ENCODE results near the gene PSD. TPM values are rescaled to one million over a fixed set of nuclear protein-coding genes. Genes with fewer than 3 reads are reported as not detected.

PSD gene
- total RNA-seq, 2 donors from 2014 or later = 8.6 to 11.7 TPM

DNA sequence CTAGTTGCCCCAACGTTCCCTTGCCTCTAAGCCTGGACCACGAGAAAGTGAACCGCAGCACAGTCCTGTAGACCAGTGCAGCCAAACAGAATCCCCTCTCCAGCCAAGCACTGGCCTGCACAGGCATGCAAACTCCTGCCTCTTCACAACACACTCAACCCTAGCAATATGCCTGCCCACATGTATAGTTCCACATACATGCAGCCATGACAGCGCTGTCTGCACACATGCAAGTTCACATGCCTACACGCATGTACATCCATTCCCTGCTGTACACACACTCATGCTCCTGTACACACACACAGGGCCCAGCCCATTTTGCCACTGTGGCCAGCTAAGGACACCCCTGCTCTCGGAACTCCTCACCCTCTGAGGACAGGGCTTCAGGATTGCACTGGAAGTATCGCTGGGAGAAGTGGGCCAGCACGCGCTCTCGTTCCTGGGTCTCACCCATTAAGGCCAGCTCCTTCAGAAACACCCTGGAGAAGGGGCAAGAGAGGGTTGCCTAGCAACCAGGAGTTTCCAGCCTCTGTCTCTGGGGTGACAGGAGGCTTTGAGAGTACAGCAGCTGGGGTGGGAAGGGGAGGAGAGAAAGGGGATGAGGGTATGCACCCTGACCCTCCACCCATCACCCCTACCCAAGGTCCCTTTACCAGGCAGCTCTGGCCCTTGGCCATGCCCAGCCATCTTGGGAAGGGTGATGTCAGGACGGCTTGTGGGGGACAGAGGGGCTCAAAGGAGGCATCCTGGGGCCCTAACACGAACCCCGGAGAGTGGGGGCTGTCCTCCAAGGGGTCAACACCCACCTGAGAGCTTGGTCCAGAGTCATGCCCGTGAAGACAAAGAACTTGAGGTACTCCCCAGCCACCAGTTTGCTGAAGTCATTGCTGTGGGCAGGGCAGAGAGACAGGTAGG is 7.0 kb downstream of the PSD start:
- H3K4me1 Mint-ChIP-seq (ENCODE audit: low read depth) = peaks cover 53% of the 10 kb centered on the region
- no peaks in the 10 kb centered on the region for H3K9me3 Mint-ChIP-seq
- peak overlapping the region; percentile 71 to 87 for H3K4me3 Mint-ChIP-seq
- H3K27ac Mint-ChIP-seq = peak overlapping the region; percentile 14
- H3K27me3 Mint-ChIP-seq (ENCODE audit: low read depth) = peaks cover 7% of the 10 kb centered on the region
- no peak for DNase-seq
- H3K36me3 Mint-ChIP-seq (ENCODE audit: insufficient read depth in 2 of 2) = peaks cover 0 to 2% of the 10 kb centered on the region in 2 donors
- ATAC-seq (replicated peaks in 1 of 2) = no peak

DNA sequence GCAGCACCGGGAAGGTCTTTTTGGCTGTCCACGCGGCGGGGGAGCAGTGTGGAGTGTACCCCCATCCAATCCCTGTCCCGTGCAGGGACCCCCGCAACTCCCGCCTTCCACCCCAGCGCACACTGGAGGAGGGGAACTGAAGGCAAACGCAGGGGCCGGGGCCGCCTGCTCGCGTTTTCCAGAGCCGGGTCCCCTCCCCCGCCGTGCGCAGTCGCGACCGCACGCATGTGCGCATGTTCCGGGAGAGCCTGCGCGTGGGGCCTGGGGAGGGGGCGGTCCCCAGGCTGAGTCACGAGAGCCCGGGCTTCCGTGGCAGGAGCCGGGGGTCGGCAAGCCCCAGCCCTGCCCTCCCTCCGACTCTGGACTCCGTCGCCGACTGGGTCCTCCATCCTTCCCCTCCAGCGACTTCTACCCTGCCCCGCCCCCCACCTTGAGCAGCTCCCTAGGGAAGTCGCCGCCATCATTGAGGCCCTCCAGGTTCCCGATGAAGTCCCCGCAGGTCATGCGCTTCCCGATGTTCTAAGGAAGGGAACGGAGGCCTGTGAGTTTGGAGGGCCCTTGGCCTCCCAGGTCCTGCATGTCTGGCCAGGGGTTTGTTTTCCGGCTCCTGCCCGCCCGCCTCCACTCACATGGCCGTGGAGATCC is 8.0 kb downstream of the PSD start:
- Mint-ChIP-seq H3K4me3 (peak overlapping the region; percentile 71 to 87), H3K4me1 (ENCODE audit: low read depth) (peaks cover 63% of the 10 kb centered on the region), H3K27me3 (ENCODE audit: low read depth) (peaks cover 7% of the 10 kb centered on the region), H3K36me3 (ENCODE audit: insufficient read depth in 2 of 2) (peaks cover 0 to 2% of the 10 kb centered on the region in 2 donors), H3K27ac (peak overlapping the region; percentile 14), H3K9me3 (no peaks in the 10 kb centered on the region)
- DNase-seq (peak; percentile 72 to 73), ATAC-seq (replicated peaks in 1 of 2) (peak; percentile 29 to 30)

DNA sequence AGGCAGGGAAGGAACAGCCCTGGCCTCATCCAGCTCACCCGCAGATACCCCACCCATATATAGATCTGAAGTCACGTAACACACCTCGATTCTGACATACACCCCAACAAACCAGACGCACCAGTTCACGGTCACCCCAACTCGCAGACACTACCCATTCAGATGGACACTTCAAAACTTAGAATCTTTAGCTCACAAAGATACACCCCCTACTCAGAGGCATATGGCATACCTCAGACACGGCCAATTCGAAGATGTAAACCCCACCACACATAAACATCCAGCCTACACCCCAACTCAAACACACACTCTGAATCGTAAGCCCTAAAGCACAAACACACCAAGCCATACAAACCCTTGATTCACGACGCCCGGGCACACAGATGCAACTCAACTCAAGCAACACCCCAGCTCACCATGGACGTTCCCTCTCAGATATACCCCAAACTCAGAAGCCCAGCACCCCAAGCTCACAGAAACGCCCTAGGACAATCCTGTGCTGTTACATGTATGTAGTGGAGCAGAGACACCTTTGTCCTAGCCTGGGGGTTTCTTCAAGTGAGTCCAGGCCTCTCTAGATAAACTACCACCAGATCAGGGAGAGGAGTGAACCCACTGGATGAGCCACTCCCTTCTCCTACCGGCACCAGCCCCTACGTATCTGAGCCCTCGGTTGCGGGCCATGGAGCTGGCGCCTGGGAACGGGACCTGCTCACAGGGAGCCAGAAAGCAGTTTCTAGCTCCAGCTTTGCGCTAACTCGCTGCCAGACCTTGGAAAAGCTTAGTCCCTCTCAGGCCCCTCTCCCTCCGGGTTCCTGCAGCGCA is 8.8 kb downstream of the PSD start:
- Mint-ChIP-seq H3K36me3 (ENCODE audit: insufficient read depth in 2 of 2) (peaks cover 0 to 2% of the 10 kb centered on the region in 2 donors), H3K4me1 (ENCODE audit: low read depth) (peaks cover 71% of the 10 kb centered on the region), H3K27ac (peak overlapping the region; percentile 9), H3K4me3 (peak overlapping the region; percentile 71 to 87), H3K9me3 (no peaks in the 10 kb centered on the region), H3K27me3 (ENCODE audit: low read depth) (peaks cover 7% of the 10 kb centered on the region)
- no peak for DNase-seq
- ATAC-seq (replicated peaks in 1 of 2) = no peak

DNA sequence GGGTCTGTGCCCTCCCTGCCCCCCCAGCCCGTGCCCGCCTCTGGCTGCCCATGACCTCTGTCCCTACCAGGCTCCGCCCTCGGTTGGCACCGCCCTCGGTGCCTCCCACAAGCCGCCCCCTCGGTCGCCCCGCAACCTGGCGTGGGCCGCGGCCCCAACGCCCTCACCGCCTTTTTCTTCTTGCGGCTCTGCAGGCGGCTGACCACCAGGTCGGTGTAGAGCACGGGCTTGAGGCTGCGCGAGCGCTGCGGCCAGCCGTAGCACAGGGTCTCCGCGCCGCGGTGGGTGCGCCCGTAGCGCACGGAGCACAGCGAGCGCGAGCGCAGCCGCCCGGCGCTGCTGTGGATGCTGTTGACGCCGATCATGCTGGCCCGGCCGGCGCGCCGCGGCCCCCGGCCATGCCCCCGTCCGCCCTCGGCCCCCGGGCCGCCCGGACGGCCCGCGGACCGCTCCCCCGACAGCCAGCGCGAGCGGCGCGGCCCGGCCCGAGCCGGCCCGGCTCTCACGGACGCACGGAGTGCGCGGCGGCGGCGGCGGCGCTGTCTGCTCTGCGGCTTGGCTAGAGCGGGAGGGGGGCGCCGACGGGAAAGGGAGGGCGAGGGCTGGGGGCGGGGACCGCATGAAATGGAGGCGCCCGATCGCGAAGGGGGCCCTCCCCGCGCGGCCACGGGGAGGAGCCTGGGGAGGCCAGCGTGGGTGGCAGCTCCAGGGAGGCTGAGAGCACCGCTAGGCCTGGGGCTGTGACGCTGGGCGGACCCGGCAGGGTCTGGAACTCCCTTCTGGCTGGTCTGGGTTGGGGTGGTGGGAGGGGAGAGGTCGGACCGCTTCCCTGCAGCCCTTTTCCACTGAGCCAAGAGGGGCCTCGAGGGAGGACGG is 9.6 kb downstream of the PSD start:
- Mint-ChIP-seq H3K36me3 (ENCODE audit: insufficient read depth in 2 of 2) (peaks cover 0 to 2% of the 10 kb centered on the region in 2 donors), H3K4me3 (peak overlapping the region; percentile 71 to 87), H3K27me3 (ENCODE audit: low read depth) (peaks cover 7% of the 10 kb centered on the region), H3K9me3 (no peaks in the 10 kb centered on the region), H3K27ac (no peak overlapping the region), H3K4me1 (ENCODE audit: low read depth) (peaks cover 71% of the 10 kb centered on the region)
- peak; percentile 70 to 74 for ATAC-seq (replicated peaks in 1 of 2)
- peak; percentile 86 to 91 for DNase-seq

DNA sequence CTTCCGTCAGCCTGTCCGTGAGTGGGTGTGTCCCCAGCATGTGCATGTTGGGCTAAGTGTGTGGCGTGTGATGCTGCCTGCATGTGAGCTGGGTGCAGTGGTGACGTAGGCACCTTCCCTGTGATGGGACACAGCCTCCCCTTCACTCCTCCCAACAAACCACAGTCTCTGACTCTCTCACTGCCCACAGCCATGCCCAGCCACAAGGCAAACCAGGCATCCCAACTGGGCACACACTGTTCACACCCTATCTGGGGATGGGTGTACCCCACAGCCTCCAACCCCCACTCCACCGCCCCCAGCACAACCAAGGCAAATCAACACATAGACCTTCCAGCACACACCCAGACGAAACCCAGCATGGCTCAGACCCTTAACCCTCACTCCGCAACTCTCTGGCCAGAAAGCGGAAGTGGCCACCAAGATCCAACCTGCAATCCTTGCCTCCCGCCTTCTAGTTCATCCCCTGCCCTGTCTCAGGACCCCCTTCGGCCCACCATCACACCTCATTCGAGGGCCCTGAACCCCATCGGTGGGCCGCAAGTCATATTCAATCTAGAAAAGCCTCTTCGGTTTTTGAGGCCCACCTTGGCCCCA is 10.4 kb downstream of the PSD start:
- DNase-seq = peak in 1 of 2 donors; percentile 40
- peak overlapping the region; percentile 48 for H3K27ac Mint-ChIP-seq
- H3K36me3 Mint-ChIP-seq (ENCODE audit: insufficient read depth in 2 of 2) = peaks cover 0 to 2% of the 10 kb centered on the region in 2 donors
- H3K4me1 Mint-ChIP-seq (ENCODE audit: low read depth) = peaks cover 69% of the 10 kb centered on the region
- peaks cover 7% of the 10 kb centered on the region for H3K27me3 Mint-ChIP-seq (ENCODE audit: low read depth)
- peak; percentile 6 to 7 for ATAC-seq (replicated peaks in 1 of 2)
- peak overlapping the region; percentile 67 to 83 for H3K4me3 Mint-ChIP-seq
- no peaks in the 10 kb centered on the region for H3K9me3 Mint-ChIP-seq

DNA sequence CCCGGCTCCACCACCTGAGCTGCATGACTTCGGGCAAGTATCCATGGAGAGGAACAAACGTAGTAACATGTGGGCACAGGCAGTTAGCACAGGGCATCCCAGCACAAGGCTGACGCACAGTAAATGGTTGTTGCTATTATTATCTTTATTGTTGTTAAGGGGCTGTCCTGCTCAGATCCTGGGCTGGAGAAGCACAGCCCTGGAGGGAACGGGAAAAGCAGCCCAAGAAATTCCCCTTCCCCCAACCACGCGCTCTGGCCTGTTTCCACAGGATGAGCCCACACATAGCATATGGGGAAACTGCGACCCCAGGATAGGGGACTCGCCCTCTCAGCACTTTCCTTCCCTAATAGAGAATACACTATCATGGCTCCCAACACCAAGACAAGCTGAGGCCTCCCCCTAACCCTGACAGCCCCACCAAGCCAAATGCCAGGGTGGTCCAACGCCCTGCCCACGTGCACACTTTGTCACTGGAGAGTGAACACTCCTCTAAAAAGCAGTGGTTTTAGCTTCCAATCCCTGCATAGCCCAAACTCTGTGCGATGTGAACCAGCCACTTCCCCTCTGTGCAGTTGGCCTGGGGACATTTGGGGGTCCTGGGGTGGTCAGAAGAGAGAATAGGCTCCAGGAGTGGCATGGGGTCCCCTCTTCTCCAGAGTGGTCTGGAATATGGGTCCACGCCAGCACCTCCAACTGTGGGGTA is 11.0 kb downstream of the PSD start:
- no peak overlapping the region for H3K27ac Mint-ChIP-seq
- peaks cover 7% of the 10 kb centered on the region for H3K27me3 Mint-ChIP-seq (ENCODE audit: low read depth)
- H3K4me3 Mint-ChIP-seq = peak overlapping the region; percentile 67 to 83
- DNase-seq = no peak
- H3K9me3 Mint-ChIP-seq = no peaks in the 10 kb centered on the region
- peaks cover 62% of the 10 kb centered on the region for H3K4me1 Mint-ChIP-seq (ENCODE audit: low read depth)
- peaks cover 0 to 2% of the 10 kb centered on the region in 2 donors for H3K36me3 Mint-ChIP-seq (ENCODE audit: insufficient read depth in 2 of 2)
- no peak for ATAC-seq (replicated peaks in 1 of 2)

DNA sequence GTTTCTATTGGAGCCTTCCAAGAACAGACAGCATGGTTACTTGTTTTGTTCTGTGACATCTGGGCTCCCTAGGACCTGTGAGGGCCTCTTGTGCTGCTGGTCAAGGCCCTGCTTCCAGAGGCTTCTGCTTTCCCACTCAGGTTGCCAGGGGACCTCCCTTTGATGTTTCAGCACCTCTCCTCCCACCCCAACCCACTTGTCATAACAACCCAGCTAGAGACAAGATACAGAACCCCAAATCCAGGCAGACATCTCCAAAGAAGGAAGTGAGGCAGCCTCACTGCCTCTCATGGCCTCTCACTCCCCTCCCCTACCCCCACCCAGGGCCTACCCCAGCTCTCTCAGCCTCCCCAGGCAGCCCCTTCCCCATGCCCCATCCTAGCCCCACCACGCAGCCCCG is 11.8 kb downstream of the PSD start:
- no peak for DNase-seq
- Mint-ChIP-seq H3K27ac (no peak overlapping the region), H3K4me1 (ENCODE audit: low read depth) (peaks cover 58% of the 10 kb centered on the region), H3K9me3 (no peaks in the 10 kb centered on the region), H3K36me3 (ENCODE audit: insufficient read depth in 2 of 2) (peaks cover 0 to 2% of the 10 kb centered on the region in 2 donors), H3K4me3 (no peak overlapping the region), H3K27me3 (ENCODE audit: low read depth) (peaks cover 7% of the 10 kb centered on the region)
- ATAC-seq (replicated peaks in 1 of 2) = no peak

DNA sequence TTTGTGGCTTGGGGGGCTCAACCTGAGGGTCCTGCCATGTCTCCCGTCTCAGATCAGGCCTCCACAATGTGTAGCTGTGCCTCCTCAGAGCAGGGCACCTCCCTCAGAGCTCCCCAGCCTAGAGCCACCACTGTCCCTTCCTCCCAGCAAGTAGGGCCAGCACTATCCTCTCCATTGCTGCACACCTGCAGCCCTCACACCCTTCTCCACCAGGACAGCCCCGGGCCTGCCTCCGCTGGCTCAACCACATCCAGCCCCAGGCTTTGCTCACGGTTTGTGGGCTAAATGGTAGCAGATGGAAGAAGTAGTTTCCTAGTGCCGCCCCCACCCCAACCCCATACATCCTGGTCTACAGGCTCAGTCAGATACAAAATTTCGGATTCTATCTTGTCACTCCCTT is 13.0 kb downstream of the PSD start:
- DNase-seq (no peak), ATAC-seq (replicated peaks in 1 of 2) (no peak)
- Mint-ChIP-seq H3K4me3 (no peak overlapping the region), H3K36me3 (ENCODE audit: insufficient read depth in 2 of 2) (peaks cover 0 to 2% of the 10 kb centered on the region in 2 donors), H3K9me3 (no peaks in the 10 kb centered on the region), H3K27me3 (ENCODE audit: low read depth) (peaks cover 7% of the 10 kb centered on the region), H3K27ac (peak overlapping the region; percentile 62), H3K4me1 (ENCODE audit: low read depth) (peaks cover 46% of the 10 kb centered on the region)

DNA sequence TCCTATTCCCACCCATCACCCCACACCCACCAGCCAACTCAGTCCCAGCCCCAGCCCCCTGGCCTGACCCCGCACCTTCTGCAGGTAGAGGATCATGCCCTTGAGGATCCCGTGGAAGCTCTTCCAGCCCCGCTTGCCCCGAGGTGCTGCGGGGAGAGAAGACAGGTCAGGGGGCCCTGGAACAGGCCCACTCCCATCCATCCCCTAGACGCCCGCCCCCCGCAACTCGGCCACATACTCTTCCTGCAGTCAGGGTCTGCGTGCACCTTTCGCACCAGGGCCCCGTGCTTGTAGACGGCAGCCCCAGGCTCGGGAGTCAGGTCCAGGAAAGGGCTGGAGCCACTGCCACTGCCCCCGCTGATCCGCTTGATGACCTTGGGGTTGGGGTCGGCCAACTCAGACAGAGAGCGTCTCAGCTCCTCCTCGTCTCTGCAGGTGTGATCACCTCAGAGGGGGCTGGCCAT is 13.4 kb downstream of the PSD start:
- Mint-ChIP-seq H3K9me3 (no peaks in the 10 kb centered on the region), H3K27ac (no peak overlapping the region), H3K4me1 (ENCODE audit: low read depth) (peaks cover 49% of the 10 kb centered on the region), H3K4me3 (no peak overlapping the region), H3K36me3 (ENCODE audit: insufficient read depth in 2 of 2) (peaks cover 4% of the 10 kb centered on the region in 2 donors), H3K27me3 (ENCODE audit: low read depth) (peaks cover 7% of the 10 kb centered on the region)
- DNase-seq = no peak
- ATAC-seq (replicated peaks in 1 of 2) = no peak

DNA sequence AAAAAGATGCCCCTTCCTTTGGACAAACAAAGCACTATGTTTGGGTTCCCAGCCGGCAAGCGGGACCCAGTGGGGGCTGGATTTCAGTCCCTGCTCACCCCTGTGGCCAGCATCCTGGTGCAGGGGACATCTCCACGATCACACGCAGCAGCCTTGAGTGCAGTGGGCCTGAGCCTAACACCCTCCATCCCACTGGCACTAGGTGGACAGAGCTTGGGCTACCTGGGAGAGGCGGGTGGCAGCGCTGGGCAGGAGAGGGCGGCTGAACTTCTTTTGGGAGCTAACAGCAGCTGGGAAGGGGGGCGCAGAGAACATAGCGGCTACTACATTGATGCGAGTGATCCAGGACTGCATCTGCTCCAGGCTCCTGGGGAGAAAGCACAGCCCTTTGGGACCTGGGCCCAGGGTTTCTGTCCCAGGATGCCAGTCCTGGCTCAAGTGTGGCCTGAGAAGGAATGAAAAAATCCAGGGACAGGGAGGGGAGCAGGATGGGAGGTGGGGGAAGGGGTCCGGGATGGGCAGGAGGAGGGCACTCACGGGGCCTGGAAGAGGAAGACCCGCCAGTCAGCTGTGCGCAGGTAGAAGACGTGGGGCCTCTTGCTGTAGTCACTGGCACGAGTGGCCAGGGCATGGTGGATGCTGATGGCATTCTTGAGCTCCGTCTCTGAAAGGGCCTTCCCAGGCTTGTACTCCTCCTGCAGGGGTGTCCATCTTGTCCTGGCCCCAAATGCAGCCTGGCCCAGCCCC is 14.1 kb downstream of the PSD start:
- H3K36me3 Mint-ChIP-seq (ENCODE audit: insufficient read depth in 2 of 2) = peaks cover 6% of the 10 kb centered on the region in 2 donors
- H3K27me3 Mint-ChIP-seq (ENCODE audit: low read depth) = peaks cover 2% of the 10 kb centered on the region
- DNase-seq (no peak), ATAC-seq (replicated peaks in 1 of 2) (no peak)
- H3K27ac Mint-ChIP-seq = no peak overlapping the region
- peaks cover 49% of the 10 kb centered on the region for H3K4me1 Mint-ChIP-seq (ENCODE audit: low read depth)
- no peaks in the 10 kb centered on the region for H3K9me3 Mint-ChIP-seq
- no peak overlapping the region for H3K4me3 Mint-ChIP-seq

DNA sequence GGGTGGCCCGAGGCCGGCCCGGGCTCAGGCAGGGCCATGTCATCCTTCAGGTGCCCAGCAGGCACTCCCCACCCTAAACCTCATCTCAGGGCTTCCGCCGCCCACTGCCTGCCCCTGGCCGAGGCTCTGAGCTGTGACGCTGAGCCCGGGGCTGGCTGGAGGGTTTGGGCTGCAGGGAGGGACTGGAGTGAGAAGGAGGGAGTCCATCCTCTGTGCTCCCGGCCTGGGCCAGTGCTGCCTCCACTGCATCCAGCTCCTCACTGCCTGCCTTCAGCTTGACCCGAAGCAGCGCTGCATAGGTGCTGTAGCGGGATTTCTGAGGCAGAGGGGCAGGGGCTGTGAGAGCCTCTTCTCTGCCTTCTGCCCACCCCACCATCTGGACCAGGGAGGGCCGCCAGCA is 15.5 kb downstream of the PSD start:
- H3K4me1 Mint-ChIP-seq (ENCODE audit: low read depth) = peaks cover 50% of the 10 kb centered on the region
- no peaks in the 10 kb centered on the region for H3K27me3 Mint-ChIP-seq (ENCODE audit: low read depth)
- no peaks in the 10 kb centered on the region for H3K9me3 Mint-ChIP-seq
- no peak for DNase-seq
- no peak overlapping the region for H3K4me3 Mint-ChIP-seq
- H3K27ac Mint-ChIP-seq = no peak overlapping the region
- peaks cover 9 to 15% of the 10 kb centered on the region in 2 donors for H3K36me3 Mint-ChIP-seq (ENCODE audit: insufficient read depth in 2 of 2)
- no peak for ATAC-seq (replicated peaks in 1 of 2)

All from activated T-cell treated with anti-CD3 and anti-CD28 coated beads, Interleukin-2, amount 50 U/mL, for 72 hours (primary cell).